Epidermal melanocyte (primary cell): ENCODE data around the gene FBXO48.

ENCODE experiments used
- DNase-seq: peaks from one replicate; pipeline ENCODE4 v3.0.0; 2011; ENCODE audit warnings: low spot score; ENCODE audit not compliant: insufficient read length

FBXO48 gene

DNA sequence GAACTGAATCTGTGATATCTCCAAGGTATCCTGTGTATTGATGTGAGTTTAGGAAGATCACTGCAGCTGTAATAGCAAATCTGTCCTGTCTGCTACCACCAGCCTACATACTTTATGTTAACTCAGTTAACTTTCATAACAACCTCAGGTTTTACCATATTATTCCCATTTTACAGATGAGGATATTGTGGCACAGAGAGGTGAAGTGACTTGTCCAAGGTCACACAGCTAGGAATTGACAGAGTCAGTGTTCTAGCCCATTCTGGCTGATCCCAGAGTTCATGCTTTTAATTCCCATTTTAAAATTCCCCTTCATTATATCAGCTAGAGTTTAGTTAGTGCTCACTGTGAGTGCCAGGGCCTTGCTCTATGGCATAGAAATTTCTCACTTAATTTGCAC lies 52.6 kb downstream of the FBXO48 start:
- DNase-seq: no peak

DNA sequence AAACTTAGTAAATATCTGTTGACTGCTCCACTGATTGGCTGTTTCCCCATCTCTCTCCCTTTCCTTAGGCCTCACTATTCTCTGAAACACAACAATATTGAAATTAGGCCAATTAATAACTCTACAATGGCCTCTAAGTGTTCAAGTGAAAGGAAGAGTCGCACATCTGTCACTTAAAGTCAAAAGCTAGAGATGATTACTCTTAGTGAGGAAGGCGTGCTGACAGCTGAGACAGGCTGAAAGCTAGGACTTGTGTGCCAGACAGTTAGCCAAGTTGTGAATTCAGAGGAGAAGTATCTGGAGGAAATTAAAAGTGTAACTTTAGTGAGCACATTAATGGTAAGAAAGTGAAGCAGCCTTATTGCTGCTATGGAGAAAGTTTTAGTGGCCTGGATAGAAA lies 53.6 kb downstream of the FBXO48 start:
- no peak for DNase-seq

DNA sequence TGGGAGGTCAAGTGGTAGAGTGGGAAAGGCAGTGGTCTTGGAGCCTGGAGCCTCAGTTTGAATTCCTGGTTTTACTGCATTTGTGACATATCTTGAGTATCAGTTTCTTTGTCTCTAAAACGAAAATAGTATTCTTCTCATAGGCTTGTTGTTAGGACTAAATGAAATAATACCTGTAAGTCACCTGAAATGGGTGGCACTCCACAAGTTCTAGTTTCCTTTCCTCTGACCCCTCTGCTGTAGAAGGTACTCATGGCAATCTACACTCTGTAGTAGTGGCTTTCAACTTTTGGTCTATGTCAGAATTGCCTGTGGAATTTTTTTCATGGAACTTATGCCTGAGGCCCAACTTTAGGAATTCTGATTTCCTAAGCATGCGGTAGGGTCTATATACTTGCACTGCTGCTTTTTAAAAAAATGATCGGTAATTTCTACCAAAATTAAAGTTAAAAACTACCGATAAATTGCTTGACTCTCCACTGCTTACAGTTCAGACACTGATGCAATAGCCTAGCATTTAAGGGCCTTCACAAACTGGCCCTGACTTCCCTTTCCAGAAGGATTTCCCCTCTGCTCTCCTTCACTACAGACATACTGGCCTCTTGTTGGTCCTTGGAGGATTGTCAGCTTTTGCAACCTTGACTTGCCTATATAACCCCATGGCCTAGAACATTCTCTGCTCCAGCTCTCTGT lies 54.8 kb downstream of the FBXO48 start:
- DNase-seq: no peak

DNA sequence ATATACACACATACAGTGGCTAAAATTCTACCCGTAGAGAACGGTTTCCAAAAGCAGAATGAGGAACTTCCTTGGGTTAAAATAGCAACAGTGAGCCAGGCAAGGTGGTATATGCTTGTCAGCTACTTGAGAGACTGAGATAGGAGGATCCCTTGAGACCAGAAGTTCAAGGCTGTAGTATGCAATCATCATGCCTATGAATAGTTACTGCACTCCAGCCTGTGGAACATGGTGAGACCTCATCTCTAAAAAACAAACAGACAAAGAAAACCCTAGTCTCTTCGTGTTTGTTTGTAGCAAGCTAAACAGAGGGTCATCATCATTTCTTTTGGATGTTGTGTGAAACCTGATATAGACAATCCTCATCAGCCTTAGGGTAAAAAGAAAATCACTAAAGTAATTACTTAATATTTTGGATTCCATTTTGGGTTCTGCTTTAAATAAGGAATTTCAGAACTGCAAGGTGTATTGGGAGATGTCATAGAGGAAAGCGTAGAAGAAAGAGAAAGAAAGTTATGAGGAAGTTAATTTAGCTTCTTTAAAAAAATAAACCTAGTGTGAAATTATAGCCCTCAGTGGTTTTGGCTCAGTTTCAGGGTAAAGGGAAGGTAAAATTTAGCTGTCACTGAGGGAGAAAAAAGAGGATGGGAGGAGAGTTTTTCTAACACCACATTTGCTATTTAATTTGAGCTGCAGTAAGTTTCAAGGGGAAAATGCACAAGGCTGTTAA lies 55.5 kb downstream of the FBXO48 start:
- DNase-seq: no peak
